EL (cell line): ENCODE data around the gene ABCG1.

Experiments used
- DNase-seq: peaks from one replicate; pipeline ENCODE4 v3.0.0-alpha.2; 2016

ABCG1 gene

DNA sequence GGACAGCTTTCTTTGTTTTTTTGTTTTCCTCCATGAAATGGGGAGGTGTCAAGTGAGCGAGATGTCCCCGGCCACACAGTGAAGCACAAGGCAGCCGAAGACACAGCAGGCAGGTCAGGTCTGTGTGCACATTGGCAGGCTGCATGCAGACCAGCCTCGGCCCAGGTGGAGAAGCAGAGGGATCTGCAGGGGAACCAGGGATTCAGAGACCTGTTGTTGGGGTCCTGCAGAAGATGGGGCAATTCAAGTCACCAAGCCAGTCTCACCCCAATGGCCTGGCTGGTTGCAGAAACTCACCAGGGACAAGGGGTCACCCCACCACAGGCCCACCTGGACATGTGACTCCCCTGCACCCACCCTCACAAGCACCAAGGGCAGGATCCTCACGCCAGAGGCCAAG is 4.0 kb upstream of the ABCG1 start:
- DNase-seq: no peak

GRCh38 chr21:42215942-42216725 is 2.8 kb upstream of the ABCG1 start:
- DNase-seq: no peak

DNA sequence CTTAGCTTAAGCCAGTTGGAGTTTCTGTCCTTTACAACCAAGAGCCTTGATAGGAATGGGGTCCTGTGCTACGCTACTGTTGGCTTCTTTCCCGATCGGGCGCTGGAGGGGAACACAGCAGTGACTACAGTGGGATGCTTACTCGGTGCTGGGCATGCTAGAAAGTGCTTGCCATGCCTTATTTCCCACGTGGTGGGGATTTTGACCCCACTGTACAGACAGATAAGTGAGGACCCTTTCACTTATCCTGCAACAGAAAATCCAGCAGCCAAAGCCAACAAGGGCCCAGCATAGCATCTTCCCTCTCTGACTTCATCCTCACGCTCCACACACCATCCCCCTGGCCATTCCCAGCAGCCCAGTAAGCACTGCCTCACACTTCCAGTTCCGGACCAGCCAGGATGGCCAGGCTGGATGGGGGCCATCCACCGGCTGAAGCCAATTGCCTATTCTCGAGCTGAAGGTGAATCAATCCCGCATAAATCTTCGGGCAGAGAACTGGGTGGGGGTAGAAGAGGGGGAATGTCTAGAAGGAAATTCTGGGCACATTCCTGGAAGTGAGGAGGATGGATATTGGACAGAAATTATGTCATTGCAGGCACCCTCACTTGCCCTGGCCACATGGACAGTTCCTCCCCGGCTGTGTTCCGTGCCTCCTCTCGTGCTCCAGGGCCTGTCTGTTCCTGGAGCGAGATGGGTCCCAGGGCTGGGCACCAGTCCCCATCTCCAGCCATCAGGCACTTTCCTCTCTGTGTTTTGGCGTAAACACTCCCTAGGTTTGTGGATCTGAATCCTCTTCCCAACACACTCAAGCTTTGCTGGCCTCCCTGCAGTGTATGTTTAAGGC is 2.0 kb upstream of the ABCG1 start:
- no peak for DNase-seq

GRCh38 chr21:42219606-42220137 is 732 bp downstream of the ABCG1 start:
- no peak for DNase-seq

GRCh38 chr21:42220138-42220701 is 1.3 kb downstream of the ABCG1 start:
- no peak for DNase-seq

DNA sequence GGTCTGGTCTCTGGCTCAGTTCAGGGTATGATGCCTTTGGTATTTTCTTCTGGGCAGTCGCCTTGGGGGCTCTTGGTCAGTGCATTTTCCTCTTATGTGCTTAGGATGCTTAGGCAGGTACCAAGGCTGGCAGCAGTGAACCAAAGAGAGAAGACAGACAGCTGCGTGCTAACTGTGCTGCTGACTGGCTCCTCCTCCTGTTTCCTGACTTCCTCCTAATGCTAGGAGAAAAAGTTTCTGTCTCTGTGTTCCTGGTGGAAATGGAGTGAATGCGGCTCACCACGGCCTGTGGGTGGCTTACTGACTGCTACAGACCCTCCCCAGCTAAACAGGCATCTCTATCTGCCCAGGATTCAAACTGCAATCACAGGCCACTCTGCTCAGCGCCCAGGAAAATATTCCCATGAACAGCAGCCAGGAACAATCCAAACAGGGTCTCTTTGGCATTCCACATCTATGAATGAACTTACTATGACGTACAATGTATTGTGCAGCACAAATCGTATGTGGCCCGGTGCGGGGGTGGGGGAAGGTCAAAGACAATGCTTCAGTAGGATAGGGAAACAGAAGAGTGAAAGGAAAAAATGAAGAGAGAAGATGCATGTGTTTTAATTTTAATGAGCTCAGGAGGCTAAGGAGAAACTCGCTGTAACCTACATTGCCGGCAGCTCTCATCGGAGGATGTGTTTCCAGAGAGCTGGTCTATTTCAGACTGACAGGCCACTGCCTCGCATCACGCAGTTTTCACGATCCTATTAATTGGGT is 2.8 kb downstream of the ABCG1 start:
- DNase-seq: no peak

DNA sequence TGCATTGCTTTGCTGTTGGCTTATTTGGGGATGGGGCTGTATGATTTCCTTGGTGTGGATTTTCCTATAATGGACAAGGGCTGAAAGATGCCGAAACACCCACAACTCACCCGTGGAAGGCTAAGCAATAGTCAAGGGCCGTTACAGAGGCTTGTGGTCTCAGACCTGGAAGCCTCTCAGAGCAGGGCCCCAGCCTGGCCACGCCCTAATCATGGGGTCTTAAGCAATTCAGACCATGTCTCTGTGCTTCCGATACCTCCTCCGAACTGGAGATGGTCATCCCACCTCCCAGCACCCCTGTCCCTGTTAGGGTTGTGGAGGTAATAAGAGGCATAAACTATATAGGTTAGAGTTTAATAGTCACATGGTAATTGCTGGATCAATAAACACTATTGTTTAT is 3.4 kb downstream of the ABCG1 start:
- no peak for DNase-seq

DNA sequence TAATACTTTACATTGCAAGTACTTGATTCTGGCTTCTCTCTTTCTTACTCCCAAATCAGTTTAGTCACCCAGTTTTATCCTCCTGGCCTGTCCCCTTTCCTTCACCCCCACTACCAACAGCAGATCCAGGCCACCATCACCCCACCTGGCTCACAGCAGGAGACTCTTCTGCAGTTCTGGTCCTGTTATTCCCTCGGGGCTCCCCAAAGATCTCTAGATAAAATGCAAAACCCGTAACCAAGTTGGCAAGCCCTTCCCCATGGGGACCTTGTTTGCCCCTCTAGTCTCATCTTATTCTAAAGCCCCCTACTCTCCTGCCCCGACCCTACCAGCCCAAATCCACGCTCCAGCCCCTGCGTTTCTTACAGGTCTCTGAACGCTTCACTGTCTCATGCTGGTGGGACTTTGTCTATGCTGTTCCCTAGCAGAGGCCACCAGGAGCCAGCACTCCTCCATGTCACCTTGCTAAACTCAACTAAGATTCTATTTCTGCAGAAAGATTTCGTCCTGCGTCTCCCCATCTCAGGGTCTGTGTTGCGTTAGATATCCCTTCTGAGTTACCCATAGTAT is 4.0 kb downstream of the ABCG1 start:
- no peak for DNase-seq

DNA sequence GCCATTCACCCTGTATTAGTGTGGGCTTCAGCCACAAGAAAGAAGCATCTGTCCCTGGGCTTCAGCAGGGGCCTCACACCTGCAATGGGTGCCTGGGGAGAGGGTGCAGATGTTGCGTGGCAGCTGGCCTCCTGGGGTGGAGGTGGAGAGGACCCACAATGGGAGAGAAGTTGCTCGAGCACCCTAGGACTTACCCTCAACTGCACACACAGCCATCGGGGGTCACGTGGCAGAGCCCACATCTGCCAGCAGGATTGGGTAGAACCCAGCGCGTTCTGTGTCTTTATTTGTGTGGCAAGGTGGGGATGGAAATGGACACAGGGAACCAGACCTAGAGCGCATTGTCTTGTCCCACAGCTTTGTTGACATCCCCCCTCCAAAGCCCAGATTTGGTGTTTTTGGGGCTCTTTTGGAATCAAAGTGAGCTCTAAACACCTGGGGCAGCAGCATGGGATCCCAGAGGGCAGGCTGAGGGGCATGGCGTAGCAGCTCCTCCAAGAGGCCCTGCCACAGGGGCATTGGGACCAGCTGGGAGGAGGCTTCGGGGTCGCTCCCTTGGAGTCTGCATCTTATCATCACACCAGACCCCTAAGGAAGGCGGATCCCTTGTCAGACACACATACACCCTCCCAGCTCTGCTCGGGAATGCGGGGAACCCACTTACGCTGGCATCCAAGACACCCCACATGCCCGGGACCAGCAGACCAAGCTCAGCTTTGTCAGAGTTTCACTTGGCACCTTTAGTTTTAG is 5.1 kb downstream of the ABCG1 start:
- no peak for DNase-seq

DNA sequence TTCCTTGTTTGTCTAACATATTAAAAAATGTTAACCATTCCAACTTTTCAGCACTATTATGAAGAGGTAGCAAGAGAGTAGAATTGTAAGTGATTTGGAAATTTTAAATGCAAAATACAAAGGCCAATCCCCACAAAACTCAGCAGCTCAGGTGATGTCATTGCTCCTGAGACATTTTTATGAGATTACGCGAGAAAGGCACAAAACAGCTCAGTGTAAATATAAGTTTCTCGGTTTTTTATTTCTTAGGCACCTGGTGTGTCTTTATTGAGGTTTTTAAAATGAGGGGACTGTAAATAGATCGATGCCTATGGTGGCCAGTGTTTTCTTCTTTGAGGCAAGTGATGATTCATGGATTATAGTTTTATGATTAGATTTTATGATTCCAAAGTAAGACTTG is 6.1 kb downstream of the ABCG1 start:
- no peak for DNase-seq

DNA sequence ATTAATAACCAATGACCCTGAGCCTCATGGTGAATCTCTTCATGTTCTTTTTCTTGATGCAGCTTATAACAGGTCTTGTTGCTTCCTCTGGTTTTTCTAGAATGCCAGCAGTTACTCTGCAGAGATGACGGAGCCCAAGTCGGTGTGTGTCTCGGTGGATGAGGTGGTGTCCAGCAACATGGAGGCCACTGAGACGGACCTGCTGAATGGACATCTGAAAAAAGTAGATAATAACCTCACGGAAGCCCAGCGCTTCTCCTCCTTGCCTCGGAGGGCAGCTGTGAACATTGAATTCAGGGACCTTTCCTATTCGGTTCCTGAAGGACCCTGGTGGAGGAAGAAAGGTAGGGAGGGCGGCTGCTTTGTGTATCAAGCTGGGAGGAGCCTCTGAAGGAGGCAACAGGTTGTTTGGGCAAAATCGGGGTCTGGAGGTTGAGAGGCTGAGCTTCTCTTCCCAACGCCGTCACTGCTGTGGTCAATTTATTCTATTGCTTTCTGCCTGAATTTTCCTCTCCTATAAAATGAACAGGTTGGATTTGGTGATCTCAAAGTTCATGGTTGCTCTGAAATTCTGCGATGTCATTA is 6.7 kb downstream of the ABCG1 start:
- no peak for DNase-seq

DNA sequence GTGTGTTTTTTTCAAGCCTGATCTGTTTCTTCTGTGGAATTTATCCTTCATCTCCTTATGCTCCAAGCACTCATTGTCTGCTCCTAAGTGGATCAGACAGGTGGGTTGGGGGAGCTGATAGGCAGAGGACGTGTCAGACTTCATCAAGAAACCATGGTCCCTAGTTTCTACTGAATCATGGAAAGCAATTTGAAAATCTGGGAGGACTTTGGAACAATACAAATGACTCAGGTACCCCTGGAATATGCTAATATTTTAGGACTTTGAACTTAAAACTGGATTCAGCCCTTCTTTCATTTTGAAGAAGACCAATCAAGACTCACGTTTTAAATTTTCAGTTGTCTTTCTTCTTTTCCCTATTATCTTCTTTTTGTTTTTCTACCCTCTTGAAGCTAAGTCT is 7.7 kb downstream of the ABCG1 start:
- DNase-seq: no peak

GRCh38 chr21:42227909-42228708 is 9.2 kb downstream of the ABCG1 start:
- DNase-seq: peak; percentile 65

- DNase-seq: no peak
Observed at GRCh38 chr21:42228709-42229220, 9.8 kb downstream of the ABCG1 start.

GRCh38 chr21:42229676-42230075 is 10.7 kb downstream of the ABCG1 start:
- no peak for DNase-seq

DNA sequence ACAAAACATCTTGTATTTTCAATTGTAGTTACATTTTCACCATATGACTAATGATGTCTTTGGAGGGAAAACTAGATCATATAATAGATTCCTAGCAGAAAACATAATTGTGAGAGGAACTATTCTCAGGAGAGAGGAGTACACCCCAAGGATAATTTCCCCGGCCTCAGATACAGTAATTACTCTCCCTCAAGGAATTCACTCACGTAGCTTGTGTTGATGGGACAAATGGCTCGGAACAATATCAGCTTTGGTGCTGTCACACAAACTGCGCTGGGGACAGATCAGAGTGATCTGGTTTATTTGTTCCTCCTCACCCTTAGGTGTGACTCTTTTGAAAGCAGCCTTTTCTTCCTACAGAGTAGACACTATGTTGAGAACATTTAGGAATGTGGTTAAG is 11.2 kb downstream of the ABCG1 start:
- DNase-seq: no peak

DNA sequence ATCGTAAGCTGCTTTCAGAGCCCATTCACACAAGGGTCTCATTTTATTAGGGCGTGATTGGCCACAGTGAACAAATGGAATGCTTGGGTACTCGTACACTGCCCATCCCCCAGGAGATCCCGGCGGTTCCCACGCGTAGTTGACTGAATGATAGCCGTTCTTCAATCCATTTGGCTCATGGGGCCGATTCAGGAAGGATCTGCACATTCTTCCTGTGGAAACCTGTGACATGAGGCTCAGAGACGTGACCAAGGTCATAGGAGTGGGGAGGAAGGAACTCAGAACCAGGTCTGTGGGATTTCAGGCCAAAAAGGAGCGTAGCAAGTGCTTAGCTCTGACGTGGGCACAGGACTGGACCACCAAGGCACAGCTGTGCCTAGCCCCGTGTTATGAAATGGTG is 11.7 kb downstream of the ABCG1 start:
- DNase-seq: no peak

DNA sequence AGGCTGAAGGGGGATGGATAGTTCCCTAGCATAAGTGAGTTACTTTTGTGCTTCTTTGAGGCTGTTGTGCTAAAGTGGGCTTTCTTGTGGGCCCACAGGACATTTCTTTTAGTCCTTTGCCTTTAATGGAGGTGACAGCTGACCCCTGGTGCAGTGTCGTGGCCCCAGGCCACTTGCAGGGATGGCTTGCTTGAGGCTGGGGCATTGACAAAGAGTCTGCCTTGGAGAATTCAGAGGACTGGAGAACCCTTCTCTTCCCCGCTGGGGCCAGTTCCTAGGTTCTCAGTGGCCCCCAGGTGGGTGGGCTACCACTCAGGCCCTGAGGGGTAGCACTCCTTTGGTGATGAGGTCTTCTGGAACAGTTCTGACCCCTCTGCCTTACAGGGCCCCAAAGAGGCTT is 12.8 kb downstream of the ABCG1 start:
- no peak for DNase-seq

GRCh38 chr21:42232176-42232825 is 13.4 kb downstream of the ABCG1 start:
- DNase-seq: no peak
